HepG2 (cell line): ENCODE data around the gene MTHFSD. TPM values are rescaled to one million over a fixed set of nuclear protein-coding genes. Genes with fewer than 3 reads are reported as not detected.

Experiments used
- AGO2 ChIP-seq: fragments of 200-400 bp; formaldehyde crosslinking; optimal IDR thresholded peaks from 2 replicates; pipeline ENCODE3; 2017; ENCODE audit warnings: mild to moderate bottlenecking, low read depth, low read length, moderate library complexity
- CREB3 ChIP-seq: sonication (generic); formaldehyde crosslinking; IDR thresholded peaks from 2 replicates; pipeline ENCODE4 v1.5.0; 2020; ENCODE audit warnings: missing genetic modification reagents
- HNF1A ChIP-seq, 2 experiments: sonication (generic) in 1 of 2; formaldehyde crosslinking in 1 of 2; IDR thresholded peaks; 2 replicates each; pipeline versions ENCODE4 v1.4.0 to v1.6.1; 2016 to 2020; ENCODE audit warnings: borderline replicate concordance in 1 of 2, low read depth in 1 of 2, mild to moderate bottlenecking in 1 of 2, missing genetic modification reagents in 1 of 2
- ISL2 ChIP-seq: sonication (generic); formaldehyde crosslinking; IDR thresholded peaks from 2 replicates; pipeline ENCODE4 v1.5.0; 2020; ENCODE audit warnings: missing genetic modification reagents
- ISX ChIP-seq: sonication (generic); formaldehyde crosslinking; conservative IDR thresholded peaks from 2 replicates; pipeline ENCODE4 v1.5.0; 2020; ENCODE audit warnings: missing genetic modification reagents
- PAWR ChIP-seq: sonication (generic); formaldehyde crosslinking; IDR thresholded peaks from 2 replicates; pipeline ENCODE4 v1.4.0; 2020; ENCODE audit warnings: missing genetic modification reagents, mild to moderate bottlenecking, borderline replicate concordance
- SMAD9 ChIP-seq: sonication (generic); formaldehyde crosslinking; IDR thresholded peaks from 2 replicates; pipeline ENCODE4 v1.5.1; 2020; ENCODE audit warnings: mild to moderate bottlenecking, missing genetic modification reagents
- ZIK1 ChIP-seq: sonication (generic); formaldehyde crosslinking; IDR thresholded peaks from 2 replicates; pipeline ENCODE4 v1.5.0; 2020; ENCODE audit warnings: mild to moderate bottlenecking, low read depth, missing genetic modification reagents, borderline replicate concordance
- ZNF180 ChIP-seq: sonication (generic); formaldehyde crosslinking; IDR thresholded peaks from 2 replicates; pipeline ENCODE4 v1.4.0; 2020; ENCODE audit warnings: low read depth, missing genetic modification reagents, borderline replicate concordance
- ZNF33A ChIP-seq: sonication (generic); formaldehyde crosslinking; IDR thresholded peaks from 2 replicates; pipeline ENCODE4 v1.5.1; 2020; ENCODE audit warnings: missing genetic modification reagents, mild to moderate bottlenecking, moderate library complexity, borderline replicate concordance
- ZNF441 ChIP-seq: sonication (generic); formaldehyde crosslinking; IDR thresholded peaks from 2 replicates; pipeline ENCODE4 v1.7.0; 2021; ENCODE audit warnings: missing genetic modification reagents, borderline replicate concordance
- ZNF501 ChIP-seq: sonication (generic); formaldehyde crosslinking; IDR thresholded peaks from 2 replicates; pipeline ENCODE4 v1.5.1; 2020; ENCODE audit warnings: mild to moderate bottlenecking, moderate library complexity, missing genetic modification reagents
- ZNF619 ChIP-seq: sonication (generic); formaldehyde crosslinking; IDR thresholded peaks from 2 replicates; pipeline ENCODE4 v1.4.0; 2020; ENCODE audit warnings: mild to moderate bottlenecking, missing genetic modification reagents
- ZNF777 ChIP-seq: sonication (generic); formaldehyde crosslinking; IDR thresholded peaks from 2 replicates; pipeline ENCODE4 v1.4.0; 2020; ENCODE audit warnings: missing genetic modification reagents
- ZSCAN25 ChIP-seq: sonication (generic); formaldehyde crosslinking; IDR thresholded peaks from 2 replicates; pipeline ENCODE4 v1.8.0; 2022; ENCODE audit warnings: mild to moderate bottlenecking, missing genetic modification reagents
- polyA plus RNA-seq, 8 experiments: library from polyadenylated mRNA; depleted of rRNA in 3 of 8; stranded (reverse) in 7 of 8; unstranded in 1 of 8; fragments of >200 nt; fragmentation: Illumina TruSeq in 4 of 8; extraction: Trizol in 4 of 8; gene quantifications; 2 replicates each; pipeline versions ENCODE4 v1.2.1 to v1.2.3, GENCODE V29; 2011 to 2016; ENCODE audit warnings: low read depth in 4 of 8, missing spikeins in 1 of 8, mixed read lengths in 1 of 8; ENCODE audit not compliant: insufficient read depth in 1 of 8
- total RNA-seq, 5 experiments: library from RNA; depleted of rRNA; stranded (reverse); fragments of >200 nt; fragmentation: Illumina TruSeq; extraction: Trizol; gene quantifications; 2 replicates each; pipeline ENCODE4 v1.2.3, GENCODE V29; 2016; ENCODE audit warnings: low read depth in 1 of 5
- TF ChIP-seq, protein P1 (sequence below): sonication (generic); formaldehyde crosslinking; IDR thresholded peaks from 2 replicates; pipeline ENCODE4 v1.8.0; 2022; ENCODE audit warnings: mild to moderate bottlenecking, missing genetic modification reagents
- TF ChIP-seq, protein P2 (sequence below): sonication (generic); formaldehyde crosslinking; IDR thresholded peaks from 2 replicates; pipeline ENCODE4 v1.4.0; 2020; ENCODE audit warnings: mild to moderate bottlenecking, missing genetic modification reagents
- TF ChIP-seq, protein P3 (sequence below): sonication (generic); formaldehyde crosslinking; conservative IDR thresholded peaks from 2 replicates; pipeline ENCODE4 v1.8.0; 2022; ENCODE audit warnings: mild to moderate bottlenecking, moderate library complexity, missing genetic modification reagents

The MTHFSD gene
- total and polyA plus RNA-seq, 2 of the 13 experiments (the other 11 are each of a cell fraction or from before 2014, with no cell fraction given): 14.2 to 16.3 TPM

GRCh38 chr16:86517652-86518258 is 37.3 kb downstream of the MTHFSD start (continued):
- no peak for TF ChIP-seq SMAD9
- TF ChIP-seq ZSCAN25 (CRISPR knock-in tag): no peak
- TF ChIP-seq ZNF441 (CRISPR knock-in tag): no peak
- no peak for TF ChIP-seq ZNF501 (CRISPR knock-in tag)
- TF ChIP-seq ISL2: no peak
- no peak for TF ChIP-seq HNF1A (IDR thresholded peaks at IDR 0.05; ENCODE audit: low read depth)
- no peak for TF ChIP-seq HNF1A (CRISPR knock-in tag; IDR thresholded peaks at IDR 0.05; ENCODE audit: borderline replicate concordance)
- no peak for TF ChIP-seq ZIK1 (CRISPR knock-in tag)
- no peak for TF ChIP-seq CREB3 (CRISPR knock-in tag)
- TF ChIP-seq, protein P1, sequence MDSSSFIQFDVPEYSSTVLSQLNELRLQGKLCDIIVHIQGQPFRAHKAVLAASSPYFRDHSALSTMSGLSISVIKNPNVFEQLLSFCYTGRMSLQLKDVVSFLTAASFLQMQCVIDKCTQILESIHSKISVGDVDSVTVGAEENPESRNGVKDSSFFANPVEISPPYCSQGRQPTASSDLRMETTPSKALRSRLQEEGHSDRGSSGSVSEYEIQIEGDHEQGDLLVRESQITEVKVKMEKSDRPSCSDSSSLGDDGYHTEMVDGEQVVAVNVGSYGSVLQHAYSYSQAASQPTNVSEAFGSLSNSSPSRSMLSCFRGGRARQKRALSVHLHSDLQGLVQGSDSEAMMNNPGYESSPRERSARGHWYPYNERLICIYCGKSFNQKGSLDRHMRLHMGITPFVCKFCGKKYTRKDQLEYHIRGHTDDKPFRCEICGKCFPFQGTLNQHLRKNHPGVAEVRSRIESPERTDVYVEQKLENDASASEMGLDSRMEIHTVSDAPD (CRISPR knock-in tag): no peak
- TF ChIP-seq ZNF777 (CRISPR knock-in tag): no peak
- no peak for TF ChIP-seq ZNF33A (CRISPR knock-in tag)
- TF ChIP-seq, protein P2, sequence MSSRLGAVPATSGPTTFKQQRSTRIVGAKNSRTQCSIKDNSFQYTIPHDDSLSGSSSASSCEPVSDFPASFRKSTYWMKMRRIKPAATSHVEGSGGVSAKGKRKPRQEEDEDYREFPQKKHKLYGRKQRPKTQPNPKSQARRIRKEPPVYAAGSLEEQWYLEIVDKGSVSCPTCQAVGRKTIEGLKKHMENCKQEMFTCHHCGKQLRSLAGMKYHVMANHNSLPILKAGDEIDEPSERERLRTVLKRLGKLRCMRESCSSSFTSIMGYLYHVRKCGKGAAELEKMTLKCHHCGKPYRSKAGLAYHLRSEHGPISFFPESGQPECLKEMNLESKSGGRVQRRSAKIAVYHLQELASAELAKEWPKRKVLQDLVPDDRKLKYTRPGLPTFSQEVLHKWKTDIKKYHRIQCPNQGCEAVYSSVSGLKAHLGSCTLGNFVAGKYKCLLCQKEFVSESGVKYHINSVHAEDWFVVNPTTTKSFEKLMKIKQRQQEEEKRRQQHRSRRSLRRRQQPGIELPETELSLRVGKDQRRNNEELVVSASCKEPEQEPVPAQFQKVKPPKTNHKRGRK (CRISPR knock-in tag): no peak
- no peak for TF ChIP-seq ISX (CRISPR knock-in tag)
- TF ChIP-seq ZNF619: 0 out of 2 replicates have a peak, but pooled peaks have one; percentile 61
- no peak for TF ChIP-seq AGO2
- TF ChIP-seq ZNF180 (CRISPR knock-in tag): no peak
- no peak for TF ChIP-seq PAWR (CRISPR knock-in tag)
- TF ChIP-seq, protein P3, sequence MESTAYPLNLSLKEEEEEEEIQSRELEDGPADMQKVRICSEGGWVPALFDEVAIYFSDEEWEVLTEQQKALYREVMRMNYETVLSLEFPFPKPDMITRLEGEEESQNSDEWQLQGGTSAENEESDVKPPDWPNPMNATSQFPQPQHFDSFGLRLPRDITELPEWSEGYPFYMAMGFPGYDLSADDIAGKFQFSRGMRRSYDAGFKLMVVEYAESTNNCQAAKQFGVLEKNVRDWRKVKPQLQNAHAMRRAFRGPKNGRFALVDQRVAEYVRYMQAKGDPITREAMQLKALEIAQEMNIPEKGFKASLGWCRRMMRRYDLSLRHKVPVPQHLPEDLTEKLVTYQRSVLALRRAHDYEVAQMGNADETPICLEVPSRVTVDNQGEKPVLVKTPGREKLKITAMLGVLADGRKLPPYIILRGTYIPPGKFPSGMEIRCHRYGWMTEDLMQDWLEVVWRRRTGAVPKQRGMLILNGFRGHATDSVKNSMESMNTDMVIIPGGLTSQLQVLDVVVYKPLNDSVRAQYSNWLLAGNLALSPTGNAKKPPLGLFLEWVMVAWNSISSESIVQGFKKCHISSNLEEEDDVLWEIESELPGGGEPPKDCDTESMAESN (CRISPR knock-in tag): no peak
